GM20000 (cell line): Measurements from ENCODE around the gene CKAP2L.

ENCODE experiments used
- DNase-seq: peaks from one replicate; pipeline ENCODE4 v3.0.0; 2012; ENCODE audit warnings: low spot score
- CTCF ChIP-seq: IDR thresholded peaks from 2 replicates; pipeline ENCODE4 v1.5.1; 2012; ENCODE audit warnings: mild to moderate bottlenecking, control low read depth; ENCODE audit errors: extremely low read depth, missing control alignments

Gene CKAP2L

GRCh38 chr2:112772911-112773475 is 8.6 kb upstream of the CKAP2L start:
- DNase-seq: no peak
- no peak for TF ChIP-seq CTCF

DNA sequence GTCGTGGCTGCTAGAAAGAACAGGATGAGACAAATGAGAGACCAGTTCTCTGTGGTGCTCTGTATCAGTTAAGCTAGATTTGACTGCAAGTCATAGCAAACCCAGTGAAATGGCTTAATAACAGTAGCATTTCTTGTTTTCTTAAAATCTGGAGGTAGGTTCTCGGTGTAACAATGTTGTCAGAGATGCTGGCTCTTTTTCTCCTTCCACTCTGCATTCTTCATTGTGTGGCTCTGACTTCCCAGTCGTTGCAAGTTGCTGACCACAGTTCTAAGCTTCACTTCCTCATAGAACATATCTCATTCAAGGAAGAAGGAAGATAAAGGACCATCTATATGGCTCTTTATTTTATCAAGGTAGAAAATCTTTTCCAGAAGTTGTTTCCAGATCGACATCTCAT is 7.9 kb upstream of the CKAP2L start:
- no peak for TF ChIP-seq CTCF
- DNase-seq: no peak

DNA sequence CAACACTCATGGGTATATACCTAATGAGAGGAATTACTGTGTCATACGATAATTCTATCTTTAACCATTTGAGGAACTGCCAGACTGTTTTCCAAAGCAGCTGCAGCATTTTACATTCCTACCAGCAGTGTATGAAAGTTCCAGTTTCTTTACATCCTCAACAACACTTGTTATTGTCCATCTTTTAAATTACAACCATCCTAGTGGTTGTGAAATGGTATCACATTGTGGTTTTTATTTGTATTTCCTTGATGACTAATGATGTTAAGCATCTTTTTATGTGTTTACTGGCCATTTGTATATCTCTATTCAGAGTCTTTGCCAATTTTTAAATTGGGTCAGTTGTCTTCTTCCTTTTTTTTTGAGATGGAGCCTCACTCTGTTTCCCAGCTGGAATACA is 4.0 kb upstream of the CKAP2L start:
- DNase-seq: no peak
- TF ChIP-seq CTCF: no peak

DNA sequence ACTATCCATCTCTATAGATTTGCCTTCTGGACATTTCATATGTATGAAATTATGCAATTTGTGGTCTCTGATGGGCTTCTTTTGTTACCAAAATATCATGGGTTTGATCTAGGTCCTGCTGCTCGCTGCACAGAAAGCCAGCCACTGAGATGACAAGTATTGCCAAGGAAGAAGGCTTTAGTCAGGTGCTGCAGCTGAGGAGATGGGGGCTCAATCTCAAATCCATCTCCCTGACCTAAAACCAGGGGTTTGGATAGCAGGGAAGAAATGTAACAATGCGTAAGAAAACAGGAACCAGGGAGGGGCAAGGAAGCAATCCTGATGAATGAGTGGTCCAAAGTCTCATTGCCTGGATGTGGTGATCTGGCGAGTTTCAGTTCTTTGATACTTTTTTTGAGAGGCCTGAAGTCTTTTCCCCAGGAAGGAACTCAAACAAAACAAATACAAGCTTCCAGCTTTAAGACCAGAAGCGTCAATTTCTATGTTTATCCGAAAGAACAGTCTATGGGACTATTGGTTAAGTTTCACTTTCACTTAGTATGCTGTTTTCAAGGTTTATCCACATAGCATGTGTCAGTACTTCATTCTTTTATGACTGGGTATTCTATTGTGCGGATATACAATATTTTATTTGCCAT is 3.4 kb upstream of the CKAP2L start:
- no peak for TF ChIP-seq CTCF
- DNase-seq: no peak

DNA sequence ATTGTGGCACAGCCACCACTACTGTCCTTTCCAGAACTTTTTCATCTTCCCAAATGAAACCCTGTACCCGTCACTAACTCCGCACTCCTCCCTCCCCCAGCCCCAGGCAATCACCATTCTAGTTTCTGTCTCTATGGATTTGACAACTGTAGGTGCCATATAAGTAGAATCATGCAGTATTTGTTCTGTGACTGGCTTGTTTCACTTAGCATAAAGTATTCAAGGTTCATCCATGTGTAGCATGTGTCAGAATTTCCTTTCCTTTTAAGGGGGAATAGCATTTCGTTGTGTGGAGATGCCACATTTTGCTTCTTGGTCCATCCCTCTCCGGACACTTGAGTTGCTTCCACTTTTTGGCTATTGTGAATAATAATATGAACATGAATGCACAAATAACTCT is 842 bp upstream of the CKAP2L start:
- DNase-seq: no peak
- no peak for TF ChIP-seq CTCF

GRCh38 chr2:112762276-112762675 is 2.1 kb downstream of the CKAP2L start:
- DNase-seq: no peak
- no peak for TF ChIP-seq CTCF

DNA sequence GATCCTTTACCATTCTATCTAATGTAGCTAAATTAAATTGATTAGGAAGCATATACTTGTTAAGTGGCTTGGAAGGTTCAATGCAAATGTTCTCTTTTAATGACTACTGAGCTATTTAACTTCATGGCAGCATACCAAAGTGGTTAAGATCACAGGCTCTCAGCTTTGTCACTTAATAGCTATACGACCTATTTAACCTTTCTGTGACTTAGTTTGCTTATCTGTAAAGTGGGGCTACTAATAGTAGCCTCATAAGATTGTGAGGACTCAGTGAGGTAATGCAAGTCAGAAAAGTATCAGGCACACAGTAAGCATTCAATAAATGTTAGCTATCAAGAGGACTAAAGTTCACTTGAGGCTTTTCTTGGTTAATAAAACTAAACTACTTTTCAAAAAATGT is 4.3 kb downstream of the CKAP2L start:
- no peak for TF ChIP-seq CTCF
- DNase-seq: no peak
